Endothelial cell of umbilical vein (primary cell): ENCODE results near the gene PPARD. TPM values are rescaled to one million over a fixed set of nuclear protein-coding genes. Genes with fewer than 3 reads are reported as not detected.

Experiments used
- BruUV-seq: library from RNA; stranded (reverse); fragments of 400-500 nt; replicated peaks from 2 replicates; lab custom pipeline; 2021; lab: Mats Ljungman, UMichigan
- CTCF ChIA-PET: fragments of 300-600, 350-600 bp; sonication (Branson Sonifier 250); formaldehyde crosslinking; loops from one replicate; lab custom pipeline; 2021; ENCODE audit warnings: antibody characterized with exemption, inconsistent platforms; lab: Charles Lee
- POLR2A ChIA-PET: fragments of 300-600, 350-600 bp; sonication (Branson Sonifier 250); formaldehyde crosslinking; loops from one replicate; lab custom pipeline; 2021; ENCODE audit warnings: antibody characterized with exemption, inconsistent platforms; lab: Charles Lee
- DNase-seq: peaks from one replicate; pipeline ENCODE4 v3.0.0-alpha.2; 2011; ENCODE audit warnings: low read depth, low spot score
- FAIRE-seq: peaks from 2 replicates; lab custom pipeline; 2011; peaks lifted over from hg19 to GRCh38; lab: Jason Lieb, UNC
- H2AFZ ChIP-seq: 2 replicates; pipeline ENCODE4 v1.6.0; 2012; ENCODE audit warnings: low read depth, low read length, control low read depth, inconsistent platforms
- H3K27ac ChIP-seq: 2 replicates; pipeline ENCODE4 v1.5.1; 2011; ENCODE audit warnings: low read depth, mild to moderate bottlenecking, control low read depth, low read length, moderate library complexity; ENCODE audit not compliant: insufficient read depth
- H3K27me3 ChIP-seq, 2 experiments: 2 replicates each; pipeline versions ENCODE4 v1.6.0 to v1.6.1; 2011; ENCODE audit warnings: low read length in 2 of 2, mixed read lengths in 1 of 2; ENCODE audit not compliant: control insufficient read depth in 2 of 2, insufficient read depth in 2 of 2
- H3K36me3 ChIP-seq, 2 experiments: 2 replicates in 1 of 2; 3 replicates in 1 of 2; pipeline ENCODE4 v1.5.1; 2011; ENCODE audit warnings: low read length in 2 of 2, mild to moderate bottlenecking in 1 of 2, moderate library complexity in 1 of 2; ENCODE audit not compliant: control insufficient read depth in 2 of 2, insufficient read depth in 2 of 2; ENCODE audit errors: extremely low read depth in 1 of 2
- H3K4me1 ChIP-seq: 3 replicates; pipeline ENCODE4 v1.5.1; 2011; ENCODE audit warnings: mild to moderate bottlenecking, low read length; ENCODE audit not compliant: control insufficient read depth, insufficient read depth; ENCODE audit errors: extremely low read depth
- H3K4me2 ChIP-seq: 2 replicates; pipeline ENCODE4 v1.6.1; 2011; ENCODE audit warnings: low read length, control low read depth, mixed read lengths; ENCODE audit not compliant: insufficient read depth
- H3K4me3 ChIP-seq, 3 experiments: fragments of 200-600 bp in 1 of 3; sonication (generic), shearing (Covaris generic) in 1 of 3; replicated peaks in 1 of 3; 2 replicates each; pipeline ENCODE4 v1.5.1; 2011 to 2016; ENCODE audit warnings: control low read depth in 3 of 3, low read length in 3 of 3, mild to moderate bottlenecking in 2 of 3, inconsistent platforms in 1 of 3, low read depth in 1 of 3, moderate library complexity in 1 of 3; ENCODE audit not compliant: insufficient read depth in 1 of 3
- H3K79me2 ChIP-seq: 2 replicates; pipeline ENCODE4 v1.6.0; 2012; ENCODE audit warnings: low read length, inconsistent platforms; ENCODE audit not compliant: control insufficient read depth, insufficient read depth
- H3K9ac ChIP-seq: replicated peaks from 2 replicates; pipeline ENCODE3; 2011; ENCODE audit warnings: low read length, control low read depth; ENCODE audit not compliant: insufficient read depth; ENCODE audit errors: extremely low read depth
- H3K9me1 ChIP-seq: replicated peaks from 3 replicates; pipeline ENCODE4 v1.6.0; 2011; ENCODE audit warnings: mild to moderate bottlenecking, low read length; ENCODE audit not compliant: control insufficient read depth, insufficient read depth; ENCODE audit errors: extremely low read depth
- H3K9me3 ChIP-seq: replicated peaks from 2 replicates; pipeline ENCODE4 v1.5.1; 2012; ENCODE audit warnings: low read length, inconsistent platforms; ENCODE audit not compliant: control insufficient read depth, insufficient read depth
- H4K20me1 ChIP-seq: replicated peaks from 2 replicates; pipeline ENCODE3; 2011; ENCODE audit warnings: mild to moderate bottlenecking, low read length; ENCODE audit not compliant: control insufficient read depth, insufficient read depth; ENCODE audit errors: extremely low read depth
- EZH2 ChIP-seq: IDR thresholded peaks from 2 replicates; pipeline ENCODE4 v1.6.1; 2012; ENCODE audit warnings: borderline replicate concordance, low read depth, mild to moderate bottlenecking, moderate library complexity, low read length, inconsistent platforms; ENCODE audit not compliant: severe bottlenecking
- FOS ChIP-seq: IDR thresholded peaks from 2 replicates; pipeline ENCODE4 v1.6.1; 2011; ENCODE audit warnings: mild to moderate bottlenecking, low read length, moderate library complexity, borderline replicate concordance; ENCODE audit not compliant: insufficient read depth
- GATA2 ChIP-seq: IDR thresholded peaks from 2 replicates; pipeline ENCODE4 v1.7.0; 2011; ENCODE audit warnings: low read depth, mild to moderate bottlenecking, moderate library complexity, mixed read lengths, low read length; ENCODE audit not compliant: insufficient read length, insufficient read depth
- JUN ChIP-seq: IDR thresholded peaks from 2 replicates; pipeline ENCODE4 v1.6.1; 2011; ENCODE audit warnings: borderline replicate concordance, low read depth; ENCODE audit not compliant: insufficient read length, insufficient read depth
- MYC ChIP-seq: IDR thresholded peaks from one replicate; pipeline ENCODE4 v1.6.1; 2011; ENCODE audit warnings: mild to moderate bottlenecking, low read depth, low read length
- POLR2A ChIP-seq: IDR thresholded peaks from 2 replicates; pipeline ENCODE4 v1.6.1; 2012; ENCODE audit warnings: low read depth, mild to moderate bottlenecking, control low read depth, low read length
- POLR2AphosphoS5 ChIP-seq: IDR thresholded peaks from 2 replicates; pipeline ENCODE4 v1.6.1; 2012; ENCODE audit warnings: low read depth, mild to moderate bottlenecking, control low read depth, low read length, moderate library complexity; ENCODE audit not compliant: insufficient read depth
- dilution Hi-C: fragments of 300-500 bp; cut with MboI; formaldehyde crosslinking; loops from one replicate; pipeline ENCODE4 v1.15.0; 2019; ENCODE audit warnings: low sequenced_read_pairs; ENCODE audit not compliant: extremely low pct_ligation_motif_present
- intact Hi-C: fragments of 100-400 bp; cut with micrococcal nuclease; formaldehyde crosslinking; loops from one replicate; pipeline ENCODE4 v1.10.0; 2022
- polyA plus RNA-seq, 4 experiments: library from polyadenylated mRNA; depleted of rRNA in 3 of 4; stranded (reverse) in 3 of 4; unstranded in 1 of 4; fragments of >200 nt; gene quantifications; 2 replicates each; pipeline versions ENCODE4 v1.2.1 to v1.2.3, GENCODE V29; 2011 to 2012; ENCODE audit warnings: missing spikeins in 1 of 4
- total RNA-seq: library from RNA; stranded (reverse); gene quantifications from 2 replicates; pipeline ENCODE4 v1.2.3, GENCODE V29; 2021
- TF ChIP-seq, protein P1 (sequence below), 2 donors: IDR thresholded peaks; 1 replicate in 1 of 2; 2 replicates in 1 of 2; pipeline ENCODE4 v1.5.1; 2011; ENCODE audit warnings: low read length in 2 of 2, mild to moderate bottlenecking in 2 of 2, moderate library complexity in 2 of 2, control low read depth in 1 of 2, inconsistent platforms in 1 of 2, low read depth in 1 of 2; ENCODE audit not compliant: insufficient read depth in 1 of 2; ENCODE audit errors: extremely low read depth in 1 of 2
- TF ChIP-seq, protein P2 (sequence below): IDR thresholded peaks from 2 replicates; pipeline ENCODE4 v1.6.1; 2011; ENCODE audit not compliant: insufficient read depth, insufficient read length

The PPARD gene
- total and polyA plus RNA-seq, 2 donors (not counting 3 experiments of a cell fraction or from before 2014, with no cell fraction given), result 23.4 to 29.2 TPM

DNA sequence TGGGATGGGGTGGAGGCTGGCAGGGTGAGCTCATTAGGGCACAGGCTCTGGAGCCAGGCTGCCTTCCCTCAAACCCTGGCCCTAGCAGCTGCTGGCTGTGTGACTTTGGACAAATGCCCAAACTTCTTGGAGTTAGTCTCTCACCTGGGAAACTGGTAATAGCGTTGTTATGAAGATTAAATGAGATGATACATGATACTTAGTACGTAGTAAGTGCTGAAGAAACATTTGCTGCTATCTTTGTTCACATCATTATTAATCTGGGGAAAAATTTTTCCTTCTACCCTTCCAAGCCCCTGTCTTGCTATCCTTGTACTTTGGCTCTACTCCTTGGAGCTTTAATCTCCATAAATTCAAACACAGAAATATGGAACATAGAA lies 22.3 kb upstream of the PPARD start:
- POLR2A ChIA-PET, result no interaction called here
- CTCF ChIA-PET, result interaction anchor here (0.9 to 2.7 kb wide), 3 partner anchors 22 to 130 kb away, joined by 3 to 23 read pairs (median 4); partner anchors contain the start of genes DEF6 and PPARD
- dilution Hi-C loops, result no loop called here

DNA sequence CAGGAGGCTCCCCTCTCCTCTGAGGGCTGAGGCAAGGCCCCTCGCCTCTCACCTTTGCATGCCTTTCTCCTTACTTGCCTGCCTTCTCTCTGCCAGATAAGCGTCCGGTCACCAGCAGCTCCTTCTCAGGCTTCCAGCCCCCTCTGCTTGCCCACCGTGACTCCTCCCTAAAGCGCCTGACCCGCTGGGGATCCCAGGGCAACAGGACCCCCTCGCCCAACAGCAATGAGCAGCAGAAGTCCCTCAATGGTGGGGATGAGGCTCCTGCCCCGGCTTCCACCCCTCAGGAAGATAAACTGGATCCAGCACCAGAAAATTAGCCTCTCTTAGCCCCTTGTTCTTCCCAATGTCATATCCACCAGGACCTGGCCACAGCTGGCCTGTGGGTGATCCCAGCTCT lies 21.3 kb upstream of the PPARD start:
- Histone ChIP-seq H3K9me3 (no peaks in the 10 kb centered on the region), H3K9me1 (no peaks in the 10 kb centered on the region), H3K36me3 (no peaks in the 10 kb centered on the region), H4K20me1 (no peaks in the 10 kb centered on the region), H3K4me3 (no peak overlapping the region), H3K4me1 (peaks cover 5% of the 10 kb centered on the region), H3K4me2 (no peak overlapping the region), H3K27ac (no peak overlapping the region), H2AFZ (no peak overlapping the region), H3K9ac (no peak overlapping the region), H3K79me2 (no peaks in the 10 kb centered on the region), H3K27me3 (peaks cover 9 to 14% of the 10 kb centered on the region in 2 experiments)
- ChIA-PET POLR2A (no interaction called here), CTCF (interaction anchor here (0.6 to 1.2 kb wide), 2 partner anchors 80 to 147 kb away, joined by 3 to 4 read pairs; partner anchors contain the start of gene RPL10A)
- no TSS peak for BruUV-seq
- DNase-seq (no peak), FAIRE-seq (no peak)
- no peak for TF ChIP-seq FOS
- TF ChIP-seq GATA2, result no peak
- no peak for TF ChIP-seq POLR2A
- no peak for TF ChIP-seq JUN
- TF ChIP-seq MYC, result no peak
- TF ChIP-seq, protein P1, sequence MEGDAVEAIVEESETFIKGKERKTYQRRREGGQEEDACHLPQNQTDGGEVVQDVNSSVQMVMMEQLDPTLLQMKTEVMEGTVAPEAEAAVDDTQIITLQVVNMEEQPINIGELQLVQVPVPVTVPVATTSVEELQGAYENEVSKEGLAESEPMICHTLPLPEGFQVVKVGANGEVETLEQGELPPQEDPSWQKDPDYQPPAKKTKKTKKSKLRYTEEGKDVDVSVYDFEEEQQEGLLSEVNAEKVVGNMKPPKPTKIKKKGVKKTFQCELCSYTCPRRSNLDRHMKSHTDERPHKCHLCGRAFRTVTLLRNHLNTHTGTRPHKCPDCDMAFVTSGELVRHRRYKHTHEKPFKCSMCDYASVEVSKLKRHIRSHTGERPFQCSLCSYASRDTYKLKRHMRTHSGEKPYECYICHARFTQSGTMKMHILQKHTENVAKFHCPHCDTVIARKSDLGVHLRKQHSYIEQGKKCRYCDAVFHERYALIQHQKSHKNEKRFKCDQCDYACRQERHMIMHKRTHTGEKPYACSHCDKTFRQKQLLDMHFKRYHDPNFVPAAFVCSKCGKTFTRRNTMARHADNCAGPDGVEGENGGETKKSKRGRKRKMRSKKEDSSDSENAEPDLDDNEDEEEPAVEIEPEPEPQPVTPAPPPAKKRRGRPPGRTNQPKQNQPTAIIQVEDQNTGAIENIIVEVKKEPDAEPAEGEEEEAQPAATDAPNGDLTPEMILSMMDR (IDR thresholded peaks at IDR 0.05; ENCODE audit: extremely low read depth in 1 of 2, insufficient read depth in 1 of 2, low read depth in 1 of 2, low read length in 2 of 2), result no peak
- TF ChIP-seq, protein P2, sequence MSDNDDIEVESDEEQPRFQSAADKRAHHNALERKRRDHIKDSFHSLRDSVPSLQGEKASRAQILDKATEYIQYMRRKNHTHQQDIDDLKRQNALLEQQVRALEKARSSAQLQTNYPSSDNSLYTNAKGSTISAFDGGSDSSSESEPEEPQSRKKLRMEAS, result no peak
- no peak for TF ChIP-seq POLR2AphosphoS5
- TF ChIP-seq EZH2, result no peak
- intact Hi-C loops (no loop called here), dilution Hi-C loops (no loop called here)

More for the DNA sequence above, 22.3 kb upstream of the PPARD start:
- no TSS peak for BruUV-seq
- DNase-seq (no peak), FAIRE-seq (no peak)
- Histone ChIP-seq H3K27me3 (peaks cover 9 to 15% of the 10 kb centered on the region in 2 experiments), H4K20me1 (no peaks in the 10 kb centered on the region), H3K4me1 (peaks cover 5% of the 10 kb centered on the region), H3K4me2 (no peak overlapping the region), H2AFZ (no peak overlapping the region), H3K27ac (no peak overlapping the region), H3K9me1 (no peaks in the 10 kb centered on the region), H3K79me2 (no peaks in the 10 kb centered on the region), H3K36me3 (no peaks in the 10 kb centered on the region), H3K4me3 (no peak overlapping the region), H3K9me3 (no peaks in the 10 kb centered on the region), H3K9ac (no peak overlapping the region)
- intact Hi-C loops, result no loop called here
- TF ChIP-seq, protein P1 (IDR thresholded peaks at IDR 0.05; ENCODE audit: extremely low read depth in 1 of 2, insufficient read depth in 1 of 2, low read depth in 1 of 2, low read length in 2 of 2), result no peak
- TF ChIP-seq MYC (no peak), EZH2 (no peak)
- TF ChIP-seq, protein P2, result no peak
